Measurements from ENCODE around the gene NPPA.

The NPPA gene

DNA sequence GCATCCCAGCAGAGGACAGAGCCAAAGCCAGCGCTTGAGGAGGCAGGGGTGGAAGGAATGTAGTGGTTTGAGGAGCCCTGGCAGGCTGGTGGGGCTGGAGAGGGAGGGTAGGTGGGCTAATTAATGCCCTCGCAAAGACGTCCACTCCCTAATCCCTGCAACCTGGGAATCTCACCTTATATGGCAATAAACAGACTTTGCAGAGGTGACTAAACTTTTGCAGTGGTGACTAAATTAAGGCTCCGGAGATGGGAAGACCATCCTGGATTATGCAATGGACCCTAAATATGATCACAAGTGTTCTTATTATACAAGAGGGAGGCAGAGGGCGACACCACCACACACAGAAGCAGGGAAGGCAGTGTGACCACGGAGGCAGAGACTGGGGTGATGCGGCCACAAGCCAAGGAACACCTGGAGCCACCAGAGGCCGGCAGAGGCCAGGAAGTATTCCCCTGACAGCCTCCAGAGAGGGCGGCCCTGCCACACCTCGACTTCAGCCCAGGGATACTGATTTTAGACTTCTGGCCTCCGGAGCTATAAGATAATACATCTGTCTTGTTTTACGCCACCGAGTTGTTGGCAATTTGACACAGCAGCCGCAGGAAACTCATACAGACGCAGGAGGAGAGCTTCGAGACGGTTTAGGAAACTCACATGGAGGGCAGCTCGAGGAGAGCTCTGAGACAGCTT, 34.3 kb upstream of the NPPA start:
- Histone ChIP-seq H3K4me3 (ENCODE audit: low read depth in 1 of 2, low read length in 2 of 2) (no peak overlapping the region), H3K4me1 (ENCODE audit: insufficient read depth, low read length) (no peaks in the 10 kb centered on the region), H3K9ac (ENCODE audit: low read length) (no peak overlapping the region), H3K9me3 (ENCODE audit: low read length) (no peaks in the 10 kb centered on the region), H3K27me3 (ENCODE audit: control insufficient read depth in 1 of 2, insufficient read depth in 2 of 2, low read length in 2 of 2) (peaks cover 0 to 5% of the 10 kb centered on the region in 2 donors), H3K27ac (ENCODE audit: low read depth, low read length) (no peak overlapping the region), H3K36me3 (ENCODE audit: insufficient read depth, low read length) (no peaks in the 10 kb centered on the region)

DNA sequence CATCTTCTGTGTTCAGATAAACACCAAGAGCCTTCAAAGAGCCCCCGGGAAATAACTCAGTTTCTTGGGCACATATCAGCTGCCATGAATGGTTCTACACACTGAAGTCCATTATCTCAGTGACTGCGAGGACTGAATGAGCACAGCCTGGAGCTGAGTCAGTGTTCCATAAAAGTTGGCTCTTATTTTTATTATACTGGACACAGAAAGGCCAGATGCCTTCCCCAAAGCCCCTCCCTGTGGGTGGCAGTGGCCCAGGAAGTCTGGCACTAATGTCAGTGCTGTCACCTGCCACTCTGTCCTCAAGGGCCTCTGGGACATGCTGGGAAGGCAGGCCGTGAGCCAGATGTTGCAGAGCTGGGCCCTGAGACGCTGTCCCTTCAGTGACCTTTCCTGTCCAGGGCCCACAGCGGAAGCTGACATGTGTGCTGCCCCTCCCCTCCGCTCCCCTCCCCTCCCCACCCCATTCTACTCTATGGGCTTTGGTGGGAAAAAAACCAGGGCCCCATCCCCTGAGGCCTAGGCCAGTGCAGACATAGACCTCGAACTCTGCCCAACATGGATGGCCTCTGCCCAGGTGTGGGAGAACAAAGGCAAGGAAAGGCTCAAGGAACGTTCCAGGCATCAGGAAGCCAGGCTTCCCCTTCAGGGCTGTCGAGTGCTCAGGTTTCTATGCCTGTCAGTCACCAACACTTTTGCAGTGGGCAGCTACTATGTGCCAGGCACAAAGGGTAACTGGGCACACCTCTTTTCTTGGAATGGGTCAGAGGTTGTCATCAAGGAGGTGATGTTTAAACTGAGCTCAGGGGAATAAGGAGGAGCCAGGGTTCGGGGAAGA, 33.5 kb upstream of the NPPA start:
- Histone ChIP-seq H3K27ac (ENCODE audit: low read depth, low read length) (no peak overlapping the region), H3K4me3 (ENCODE audit: low read depth in 1 of 2, low read length in 2 of 2) (no peak overlapping the region), H3K9ac (ENCODE audit: low read length) (no peak overlapping the region), H3K4me1 (ENCODE audit: insufficient read depth, low read length) (no peaks in the 10 kb centered on the region), H3K27me3 (ENCODE audit: control insufficient read depth in 1 of 2, insufficient read depth in 2 of 2, low read length in 2 of 2) (peaks cover 0 to 5% of the 10 kb centered on the region in 2 donors), H3K9me3 (ENCODE audit: low read length) (no peaks in the 10 kb centered on the region), H3K36me3 (ENCODE audit: insufficient read depth, low read length) (no peaks in the 10 kb centered on the region)

DNA sequence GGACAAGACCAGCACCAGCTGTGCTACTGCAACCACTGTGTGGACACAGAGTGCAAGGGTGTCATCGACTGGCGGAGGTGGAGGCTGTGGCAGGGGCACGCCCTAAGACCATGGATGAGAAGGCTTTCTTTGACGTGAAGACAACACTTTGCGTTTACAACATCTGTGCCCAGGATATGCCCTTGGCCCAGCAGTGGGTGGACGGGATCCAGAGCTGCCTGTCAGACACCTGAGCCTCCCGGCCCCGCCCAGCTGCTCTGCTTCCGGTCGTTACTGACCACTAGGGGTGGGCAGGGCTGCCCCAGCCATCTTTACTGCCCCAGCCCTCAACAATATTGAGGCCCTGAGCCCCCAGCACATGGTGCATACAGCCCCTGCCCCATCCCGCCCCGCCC, 32.6 kb upstream of the NPPA start:
- Histone ChIP-seq H3K27ac (ENCODE audit: low read depth, low read length) (no peak overlapping the region), H3K27me3 (ENCODE audit: control insufficient read depth in 1 of 2, insufficient read depth in 2 of 2, low read length in 2 of 2) (peaks cover 0 to 5% of the 10 kb centered on the region in 2 donors), H3K9ac (ENCODE audit: low read length) (no peak overlapping the region), H3K4me1 (ENCODE audit: insufficient read depth, low read length) (no peaks in the 10 kb centered on the region), H3K9me3 (ENCODE audit: low read length) (no peaks in the 10 kb centered on the region), H3K36me3 (ENCODE audit: insufficient read depth, low read length) (no peaks in the 10 kb centered on the region), H3K4me3 (ENCODE audit: low read depth in 1 of 2, low read length in 2 of 2) (no peak overlapping the region)

DNA sequence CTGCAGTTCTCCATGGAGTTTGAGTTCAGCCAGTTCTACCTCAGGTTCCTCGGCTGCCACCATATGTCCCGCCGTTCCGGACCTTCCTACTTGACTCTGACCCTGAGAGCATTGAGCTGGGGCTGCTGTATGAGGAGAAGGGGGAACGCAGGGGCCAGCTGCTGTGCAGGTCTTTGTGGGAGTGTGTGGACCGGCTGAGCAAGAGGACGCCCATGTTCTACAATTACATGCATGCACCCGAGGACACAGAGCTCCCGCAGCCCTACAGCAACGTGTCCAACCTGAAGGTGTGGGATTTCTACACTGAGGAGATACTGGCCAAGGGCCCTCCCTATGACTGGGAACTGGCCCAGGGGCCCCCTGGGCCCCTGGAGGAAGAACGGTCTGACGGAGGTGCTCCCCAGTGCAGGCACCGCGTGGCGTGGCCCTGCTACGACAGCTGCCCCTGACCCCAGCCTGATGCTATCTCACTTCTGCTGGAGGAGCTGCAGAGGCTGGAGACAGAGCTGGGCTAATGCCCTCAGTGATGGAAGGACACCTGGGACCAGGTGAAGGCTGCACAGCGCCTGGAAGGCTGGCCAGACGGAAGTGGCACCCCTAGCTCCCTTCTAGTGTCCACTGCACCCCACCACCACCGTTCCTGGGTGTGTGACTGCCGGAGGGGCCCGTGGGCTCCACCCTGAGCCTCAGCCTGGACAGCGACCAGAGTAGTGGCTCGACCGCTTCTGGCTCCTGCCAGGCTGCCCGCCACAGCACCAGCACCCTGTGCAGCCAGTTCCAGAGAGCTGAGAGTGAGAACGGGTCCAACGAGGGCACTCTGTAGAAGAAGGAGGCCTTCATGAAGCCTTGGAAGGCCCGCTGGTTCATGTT, 32.0 kb upstream of the NPPA start:
- Histone ChIP-seq H3K9me3 (ENCODE audit: low read length) (no peaks in the 10 kb centered on the region), H3K9ac (ENCODE audit: low read length) (no peak overlapping the region), H3K27ac (ENCODE audit: low read depth, low read length) (no peak overlapping the region)

DNA sequence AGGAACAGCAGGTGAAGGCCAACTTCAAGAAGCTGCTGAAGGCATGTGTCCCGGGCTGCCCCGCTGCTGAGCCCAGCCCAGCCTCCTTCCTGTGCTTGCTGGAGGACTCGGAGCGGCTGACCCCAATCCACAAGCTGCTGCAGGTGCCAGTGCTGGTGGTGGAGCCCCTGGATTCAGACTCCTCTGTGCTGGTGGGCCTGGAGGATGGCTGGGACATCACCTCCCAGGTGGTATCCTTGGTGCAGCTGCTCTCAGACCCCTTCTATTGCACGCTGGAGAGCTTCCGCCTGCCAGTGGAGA, 31.3 kb upstream of the NPPA start:
- H3K4me1 ChIP-seq (ENCODE audit: insufficient read depth, low read length) = no peaks in the 10 kb centered on the region
- peaks cover 0 to 5% of the 10 kb centered on the region in 2 donors for H3K27me3 ChIP-seq (ENCODE audit: control insufficient read depth in 1 of 2, insufficient read depth in 2 of 2, low read length in 2 of 2)
- no peak overlapping the region for H3K9ac ChIP-seq (ENCODE audit: low read length)
- no peaks in the 10 kb centered on the region for H3K36me3 ChIP-seq (ENCODE audit: insufficient read depth, low read length)
- no peak overlapping the region for H3K27ac ChIP-seq (ENCODE audit: low read depth, low read length)
- H3K4me3 ChIP-seq (ENCODE audit: low read depth in 1 of 2, low read length in 2 of 2) = no peak overlapping the region
- H3K9me3 ChIP-seq (ENCODE audit: low read length) = no peaks in the 10 kb centered on the region

More for the DNA sequence above, 32.0 kb upstream of the NPPA start:
- Histone ChIP-seq H3K27me3 (ENCODE audit: control insufficient read depth in 1 of 2, insufficient read depth in 2 of 2, low read length in 2 of 2) (peaks cover 0 to 5% of the 10 kb centered on the region in 2 donors), H3K4me3 (ENCODE audit: low read depth in 1 of 2, low read length in 2 of 2) (no peak overlapping the region), H3K4me1 (ENCODE audit: insufficient read depth, low read length) (no peaks in the 10 kb centered on the region), H3K36me3 (ENCODE audit: insufficient read depth, low read length) (no peaks in the 10 kb centered on the region)

DNA sequence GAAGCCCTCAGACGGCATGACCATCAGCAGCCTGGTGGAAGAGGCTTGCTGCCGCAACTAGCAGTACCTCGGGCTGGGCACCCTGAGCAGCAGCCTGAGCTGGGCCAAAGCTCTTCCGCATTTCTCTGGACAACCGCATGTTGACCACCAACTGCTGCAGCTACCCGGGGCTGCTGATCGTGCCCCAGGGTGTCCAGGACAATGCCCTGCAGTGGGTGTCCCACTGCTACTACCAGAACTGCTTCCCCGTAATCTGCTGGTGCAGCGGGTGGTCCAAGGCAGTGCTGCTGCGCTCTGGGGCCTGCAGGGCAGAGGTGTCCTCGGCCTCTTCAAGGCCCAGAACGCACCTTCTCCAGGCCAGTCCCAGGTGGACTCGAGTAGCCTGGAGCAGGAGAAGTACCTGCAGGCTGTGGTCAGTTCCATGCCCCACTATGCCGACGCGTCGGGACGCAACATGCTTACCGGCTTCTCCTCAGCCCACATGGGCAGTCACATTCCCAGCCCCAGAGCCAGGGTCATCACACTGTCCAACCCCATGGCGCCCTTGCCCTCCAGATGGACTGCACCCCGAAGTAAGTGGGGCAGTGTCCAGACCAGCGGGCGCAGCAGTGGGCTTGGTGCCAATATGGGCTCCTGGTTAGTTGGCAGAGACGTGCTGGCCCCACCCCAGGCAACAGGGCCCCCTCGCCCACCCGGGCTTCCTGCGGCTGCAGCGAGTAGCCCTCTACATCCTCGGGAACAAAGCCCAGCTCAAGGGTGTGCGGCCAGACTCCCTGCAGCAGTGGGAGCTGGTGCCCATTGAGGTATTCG, 30.7 kb upstream of the NPPA start:
- peaks cover 0 to 5% of the 10 kb centered on the region in 2 donors for H3K27me3 ChIP-seq (ENCODE audit: control insufficient read depth in 1 of 2, insufficient read depth in 2 of 2, low read length in 2 of 2)
- no peak overlapping the region for H3K9ac ChIP-seq (ENCODE audit: low read length)
- H3K4me3 ChIP-seq (ENCODE audit: low read depth in 1 of 2, low read length in 2 of 2) = no peak overlapping the region

DNA sequence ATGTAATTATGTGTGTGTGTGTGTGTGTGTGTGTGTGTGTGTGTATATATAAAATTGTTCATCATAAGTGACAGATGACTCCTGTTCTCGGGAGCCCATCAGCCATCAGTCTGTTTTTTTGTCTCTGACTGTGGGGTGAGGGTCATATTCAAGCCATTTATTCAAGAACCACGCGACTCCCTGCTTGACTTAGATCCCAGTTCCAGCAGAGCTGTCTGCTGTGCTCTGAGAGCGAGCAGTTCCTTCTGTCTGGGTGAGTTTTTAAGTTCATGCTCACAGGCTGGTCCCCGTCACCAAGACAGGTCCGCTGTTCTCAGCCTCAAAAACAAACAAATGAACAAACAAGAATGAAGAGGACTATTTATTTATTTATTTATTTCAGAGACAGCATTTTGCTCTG, 29.5 kb upstream of the NPPA start:
- Histone ChIP-seq H3K9ac (ENCODE audit: low read length) (no peak overlapping the region), H3K4me3 (ENCODE audit: low read depth in 1 of 2, low read length in 2 of 2) (no peak overlapping the region), H3K9me3 (ENCODE audit: low read length) (no peaks in the 10 kb centered on the region), H3K36me3 (ENCODE audit: insufficient read depth, low read length) (no peaks in the 10 kb centered on the region), H3K4me1 (ENCODE audit: insufficient read depth, low read length) (no peaks in the 10 kb centered on the region), H3K27me3 (ENCODE audit: control insufficient read depth in 1 of 2, insufficient read depth in 2 of 2, low read length in 2 of 2) (peaks cover 0 to 5% of the 10 kb centered on the region in 2 donors), H3K27ac (ENCODE audit: low read depth, low read length) (no peak overlapping the region)

More for the DNA sequence above, 30.7 kb upstream of the NPPA start:
- Histone ChIP-seq H3K9me3 (ENCODE audit: low read length) (no peaks in the 10 kb centered on the region), H3K27ac (ENCODE audit: low read depth, low read length) (no peak overlapping the region), H3K4me1 (ENCODE audit: insufficient read depth, low read length) (no peaks in the 10 kb centered on the region), H3K36me3 (ENCODE audit: insufficient read depth, low read length) (no peaks in the 10 kb centered on the region)

DNA sequence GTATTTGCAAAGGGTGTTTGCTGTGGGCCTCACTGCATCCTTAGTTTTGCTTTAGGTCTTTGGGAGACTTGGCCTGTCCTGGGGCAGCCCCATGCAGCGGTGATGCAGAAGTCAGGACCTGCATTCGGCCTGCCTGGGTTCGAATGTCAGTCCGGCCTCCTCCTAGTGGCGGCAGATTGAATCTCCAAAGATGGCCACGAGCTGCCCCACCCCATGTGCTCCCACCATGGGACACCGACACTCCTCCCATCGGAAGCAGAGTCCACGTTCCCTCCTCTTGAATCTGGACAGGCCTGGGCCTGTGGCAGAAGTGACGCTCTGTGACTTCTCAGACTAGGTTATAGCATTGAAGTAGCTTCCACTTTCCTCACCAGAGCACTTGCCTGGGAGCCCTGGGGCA, 27.5 kb upstream of the NPPA start:
- Histone ChIP-seq H3K27ac (ENCODE audit: low read depth, low read length) (no peak overlapping the region), H3K27me3 (ENCODE audit: control insufficient read depth in 1 of 2, insufficient read depth in 2 of 2, low read length in 2 of 2) (peaks cover 0 to 5% of the 10 kb centered on the region in 2 donors)

DNA sequence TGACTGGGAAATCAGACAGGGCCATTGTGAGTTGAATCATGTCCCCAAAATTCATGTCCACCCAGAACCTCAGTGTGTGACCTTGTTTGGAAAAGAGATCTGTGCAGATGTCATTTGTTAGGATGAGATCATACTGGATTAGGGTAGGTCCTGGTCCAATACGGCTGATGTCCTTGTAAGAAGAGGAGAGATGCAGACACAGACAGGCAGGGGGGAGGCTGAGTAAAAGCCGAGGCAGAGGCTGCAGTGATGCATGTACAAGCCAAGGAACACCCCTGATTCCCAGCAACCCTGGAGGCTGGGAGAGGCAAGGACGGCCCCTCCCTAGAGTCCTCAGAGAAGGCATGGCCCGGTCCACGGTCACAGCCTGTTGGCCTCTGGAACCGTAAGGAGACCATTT, 27.0 kb upstream of the NPPA start:
- Histone ChIP-seq H3K4me1 (ENCODE audit: insufficient read depth, low read length) (no peaks in the 10 kb centered on the region), H3K27me3 (ENCODE audit: control insufficient read depth in 1 of 2, insufficient read depth in 2 of 2, low read length in 2 of 2) (peaks cover 0 to 3% of the 10 kb centered on the region in 2 donors), H3K9ac (ENCODE audit: low read length) (no peak overlapping the region), H3K4me3 (ENCODE audit: low read depth in 1 of 2, low read length in 2 of 2) (no peak overlapping the region), H3K27ac (ENCODE audit: low read depth, low read length) (no peak overlapping the region), H3K9me3 (ENCODE audit: low read length) (no peaks in the 10 kb centered on the region), H3K36me3 (ENCODE audit: insufficient read depth, low read length) (no peaks in the 10 kb centered on the region)

More for the DNA sequence above, 27.5 kb upstream of the NPPA start:
- Histone ChIP-seq H3K4me3 (ENCODE audit: low read depth in 1 of 2, low read length in 2 of 2) (no peak overlapping the region), H3K4me1 (ENCODE audit: insufficient read depth, low read length) (no peaks in the 10 kb centered on the region), H3K9me3 (ENCODE audit: low read length) (no peaks in the 10 kb centered on the region), H3K36me3 (ENCODE audit: insufficient read depth, low read length) (no peaks in the 10 kb centered on the region), H3K9ac (ENCODE audit: low read length) (no peak overlapping the region)

DNA sequence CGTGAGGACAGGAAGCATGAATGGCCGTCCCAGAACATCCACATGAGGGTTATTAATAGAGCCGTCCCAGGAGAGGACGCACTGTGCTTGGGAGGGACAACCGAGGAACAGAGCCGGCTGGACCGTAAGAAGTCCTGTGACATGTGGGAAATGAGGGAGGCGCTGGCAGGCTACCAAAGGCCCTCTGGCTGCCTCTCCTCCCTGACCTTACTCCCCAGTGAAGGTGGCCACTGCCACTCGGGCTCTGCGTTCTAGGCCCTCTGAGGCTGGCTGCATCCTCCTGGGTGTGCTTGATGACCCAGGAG, 26.6 kb upstream of the NPPA start:
- Histone ChIP-seq H3K9me3 (ENCODE audit: low read length) (no peaks in the 10 kb centered on the region), H3K4me1 (ENCODE audit: insufficient read depth, low read length) (no peaks in the 10 kb centered on the region), H3K36me3 (ENCODE audit: insufficient read depth, low read length) (no peaks in the 10 kb centered on the region), H3K9ac (ENCODE audit: low read length) (no peak overlapping the region), H3K27ac (ENCODE audit: low read depth, low read length) (no peak overlapping the region), H3K27me3 (ENCODE audit: control insufficient read depth in 1 of 2, insufficient read depth in 2 of 2, low read length in 2 of 2) (no peaks in the 10 kb centered on the region), H3K4me3 (ENCODE audit: low read depth in 1 of 2, low read length in 2 of 2) (no peak overlapping the region)
